Fibroblast of lung (primary cell): ENCODE data around the gene NRXN2. TPM values are rescaled to one million over a fixed set of nuclear protein-coding genes. Genes with fewer than 3 reads are reported as not detected.
A peak's percentile ranks its signal among the peaks of the same experiment; 100 is the strongest.

ENCODE experiments used
- DNase-seq, 2 donors: peaks; one replicate each; pipeline versions ENCODE4 v3.0.0 to v3.0.0-alpha.2; 2010; ENCODE audit warnings: low read depth in 2 of 2
- H2AFZ ChIP-seq: 2 replicates; pipeline ENCODE4 v1.5.1; 2012; ENCODE audit warnings: low read length, control low read depth, inconsistent platforms
- H3K27ac ChIP-seq: 2 replicates; pipeline ENCODE4 v1.5.1; 2011; ENCODE audit warnings: low read length, control low read depth; ENCODE audit not compliant: insufficient read depth
- H3K27me3 ChIP-seq: 2 replicates; pipeline ENCODE4 v1.5.1; 2011; ENCODE audit warnings: mild to moderate bottlenecking, low read length; ENCODE audit not compliant: control insufficient read depth, insufficient read depth
- H3K36me3 ChIP-seq: 2 replicates; pipeline ENCODE4 v1.5.1; 2011; ENCODE audit warnings: low read length; ENCODE audit not compliant: control insufficient read depth, insufficient read depth
- H3K4me1 ChIP-seq: 2 replicates; pipeline ENCODE4 v1.5.1; 2011; ENCODE audit warnings: low read length; ENCODE audit not compliant: control insufficient read depth, insufficient read depth; ENCODE audit errors: extremely low read depth
- H3K4me2 ChIP-seq: 2 replicates; pipeline ENCODE4 v1.5.1; 2011; ENCODE audit warnings: low read length, control low read depth; ENCODE audit not compliant: insufficient read depth; ENCODE audit errors: extremely low read depth
- H3K4me3 ChIP-seq, 4 experiments: fragments of 200-600 bp in 1 of 4; sonication (generic) in 1 of 4; replicated peaks in 1 of 4; 2 replicates each; pipeline ENCODE4 v1.5.1; 2011 to 2016; ENCODE audit warnings: low read length in 4 of 4, low read depth in 3 of 4, mild to moderate bottlenecking in 3 of 4, control low read depth in 2 of 4, inconsistent platforms in 1 of 4, mixed read lengths in 1 of 4; ENCODE audit not compliant: insufficient read depth in 1 of 4; ENCODE audit errors: control extremely low read depth in 1 of 4
- H3K79me2 ChIP-seq: 2 replicates; pipeline ENCODE4 v1.5.1; 2012; ENCODE audit warnings: mild to moderate bottlenecking, low read length, inconsistent platforms; ENCODE audit not compliant: control insufficient read depth, insufficient read depth
- H3K9ac ChIP-seq: 2 replicates; pipeline ENCODE4 v1.5.1; 2011; ENCODE audit warnings: mild to moderate bottlenecking, low read length, control low read depth; ENCODE audit not compliant: insufficient read depth
- H3K9me3 ChIP-seq: 2 replicates; pipeline ENCODE4 v1.5.1; 2012; ENCODE audit warnings: low read depth, low read length; ENCODE audit not compliant: control insufficient read depth, insufficient read depth
- H4K20me1 ChIP-seq: 2 replicates; pipeline ENCODE4 v1.5.1; 2011; ENCODE audit warnings: low read length; ENCODE audit not compliant: control insufficient read depth, insufficient read depth; ENCODE audit errors: extremely low read depth
- CTCF ChIP-seq, 2 donors: IDR thresholded peaks in 1 of 2; conservative IDR thresholded peaks in 1 of 2; 1 replicate in 1 of 2; 2 replicates in 1 of 2; pipeline ENCODE4 v1.5.1; 2011 to 2012; ENCODE audit warnings: low read length in 2 of 2, control low read depth in 1 of 2, inconsistent platforms in 1 of 2, low read depth in 1 of 2, mild to moderate bottlenecking in 1 of 2
- EZH2 ChIP-seq: IDR thresholded peaks from 2 replicates; pipeline ENCODE4 v1.5.1; 2012; ENCODE audit warnings: low read length, control low read depth, mild to moderate bottlenecking; ENCODE audit errors: missing control alignments
- polyA minus RNA-seq: library from RNA; depleted of rRNA, polyadenylated mRNA; stranded (reverse); fragments of >200 nt; gene quantifications from 2 replicates; pipeline ENCODE4 v1.2.3, GENCODE V29; 2011; ENCODE audit warnings: low replicate concordance
- polyA plus RNA-seq, 2 donors: library from polyadenylated mRNA; depleted of rRNA in 1 of 2; stranded (reverse) in 1 of 2; unstranded in 1 of 2; fragments of >200 nt; gene quantifications; 2 replicates each; pipeline ENCODE4 v1.2.1, GENCODE V29; 2011 to 2012; ENCODE audit warnings: missing spikeins in 1 of 2
- total RNA-seq: library from RNA; depleted of rRNA; stranded (reverse); fragments of >200 nt; gene quantifications from 2 replicates; pipeline ENCODE4 v1.2.1, GENCODE V29; 2014

Gene NRXN2
- total RNA-seq: under 0.01 and 0.26 TPM in 2 replicates
- polyA plus RNA-seq: 0.75 TPM in 1 of 2 replicates, not detected in the other
- 0.24 and 1.3 TPM in 2 replicates for polyA plus RNA-seq (2012)
- polyA minus RNA-seq: 0.26 and 1.8 TPM in 2 replicates

DNA sequence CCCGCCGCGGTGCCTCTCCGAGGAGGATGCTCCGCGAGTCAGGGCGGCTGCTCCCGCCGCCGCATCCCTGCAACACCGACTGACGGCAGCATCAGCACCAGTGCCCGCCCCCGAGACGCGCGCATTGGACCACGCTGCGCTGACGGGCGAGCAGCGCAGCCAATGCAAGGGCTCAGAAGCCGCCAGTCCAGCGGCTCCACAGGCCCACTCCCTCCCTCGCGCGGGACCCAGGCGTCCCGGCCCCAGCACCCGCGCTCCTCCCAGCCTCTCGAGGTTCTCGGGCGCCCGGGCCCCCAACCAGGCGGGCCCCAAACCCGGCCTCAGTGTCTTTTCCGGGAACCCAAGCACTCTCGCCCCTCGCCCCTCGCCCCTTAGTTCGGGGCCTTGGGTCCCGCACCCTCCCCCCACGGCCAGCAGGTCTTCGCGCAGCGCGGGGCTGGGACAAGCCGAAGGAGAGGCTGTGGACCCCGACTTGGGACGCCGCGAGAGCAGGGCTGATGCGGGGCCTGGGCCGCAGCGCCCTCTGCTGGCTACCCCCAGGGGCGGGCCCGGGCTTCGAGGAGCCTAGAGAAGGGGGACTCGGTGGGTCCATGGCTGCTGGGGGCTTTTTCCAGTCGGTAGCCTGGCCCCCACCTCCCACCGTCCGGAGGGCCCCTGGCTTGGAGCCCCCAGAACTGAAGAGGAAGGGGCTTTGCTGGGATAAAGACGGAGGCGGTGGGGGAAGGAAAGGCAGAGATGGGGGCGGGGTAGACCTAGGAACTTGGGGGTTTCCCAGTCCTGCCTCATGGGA lies at the start of gene NRXN2:
Gene NRXN2 (minus strand): TSS at position 81 of the 790 bp plus-strand sequence. CDS start 9,498 bp downstream, outside the sequence.
- Histone ChIP-seq H3K79me2 (no peaks in the 10 kb centered on the region), H3K4me1 (no peaks in the 10 kb centered on the region), H3K27me3 (peaks cover 9% of the 10 kb centered on the region), H3K9ac (peak within 1 kb of the TSS; percentile 71), H3K9me3 (no peaks in the 10 kb centered on the region), H3K36me3 (no peaks in the 10 kb centered on the region), H3K4me3 (peak within 1 kb of the TSS; percentile 42 to 73 (median 61)), H3K4me2 (peak within 1 kb of the TSS; percentile 75), H4K20me1 (no peaks in the 10 kb centered on the region), H3K27ac (peak within 1 kb of the TSS; percentile 65), H2AFZ (peak within 1 kb of the TSS; percentile 83)
- TF ChIP-seq EZH2 (no peak), CTCF (conservative IDR thresholded peaks at IDR 0.05 in 1 of 2, IDR thresholded peaks at IDR 0.05 in 1 of 2; ENCODE audit: low read depth in 1 of 2, low read length in 2 of 2) (peak; percentile 87 to 90)
- DNase-seq: peak; percentile 68 to 72

- H3K4me1 ChIP-seq: peaks cover 6% of the 10 kb centered on the region
- H3K79me2 ChIP-seq: peaks cover 61% of the 10 kb centered on the region
- H3K4me3 ChIP-seq: no peak overlapping the region
- no peaks in the 10 kb centered on the region for H3K9me3 ChIP-seq
- peaks cover 44% of the 10 kb centered on the region for H3K36me3 ChIP-seq
- H3K9ac ChIP-seq: no peak overlapping the region
- H4K20me1 ChIP-seq: peaks cover 4% of the 10 kb centered on the region
- TF ChIP-seq EZH2 (no peak), CTCF (conservative IDR thresholded peaks at IDR 0.05 in 1 of 2, IDR thresholded peaks at IDR 0.05 in 1 of 2; ENCODE audit: low read depth in 1 of 2, low read length in 2 of 2) (no peak)
- H2AFZ ChIP-seq: no peak overlapping the region
- no peak overlapping the region for H3K27ac ChIP-seq
- no peak overlapping the region for H3K4me2 ChIP-seq
- DNase-seq: no peak
- no peaks in the 10 kb centered on the region for H3K27me3 ChIP-seq
Observed at GRCh38 chr11:64772303-64773018, 49.5 kb upstream of the NRXN2 start.

GRCh38 chr11:64771861-64772260 lies 48.9 kb upstream of the NRXN2 start:
- Histone ChIP-seq H3K9me3 (no peaks in the 10 kb centered on the region), H4K20me1 (peaks cover 4% of the 10 kb centered on the region), H3K9ac (no peak overlapping the region), H3K27me3 (no peaks in the 10 kb centered on the region), H2AFZ (no peak overlapping the region), H3K27ac (no peak overlapping the region), H3K79me2 (peaks cover 61% of the 10 kb centered on the region), H3K36me3 (peaks cover 50% of the 10 kb centered on the region), H3K4me2 (no peak overlapping the region), H3K4me1 (peaks cover 6% of the 10 kb centered on the region), H3K4me3 (no peak overlapping the region)
- no peak for TF ChIP-seq CTCF (conservative IDR thresholded peaks at IDR 0.05 in 1 of 2, IDR thresholded peaks at IDR 0.05 in 1 of 2; ENCODE audit: low read depth in 1 of 2, low read length in 2 of 2)
- TF ChIP-seq EZH2: no peak
- DNase-seq: no peak
